GM18498 (cell line): ENCODE results near the gene ZNF76.
"Not testable (repeated sequence)": the region's sequence is repeated elsewhere in the genome, so short reads cannot be mapped to it uniquely, and the experiment has no call there.

Experiments
- ATAC-seq: cut with Tn5 transposase; IDR thresholded peaks from one replicate; pipeline ENCODE4 v1.9.1; 2021; ENCODE audit warnings: mild to moderate bottlenecking, moderate library complexity; ENCODE audit not compliant: unreplicated experiment

ZNF76 gene

GRCh38 chr6:35321091-35321490 is 61.6 kb downstream of the ZNF76 start:
- ATAC-seq, result no peak

DNA sequence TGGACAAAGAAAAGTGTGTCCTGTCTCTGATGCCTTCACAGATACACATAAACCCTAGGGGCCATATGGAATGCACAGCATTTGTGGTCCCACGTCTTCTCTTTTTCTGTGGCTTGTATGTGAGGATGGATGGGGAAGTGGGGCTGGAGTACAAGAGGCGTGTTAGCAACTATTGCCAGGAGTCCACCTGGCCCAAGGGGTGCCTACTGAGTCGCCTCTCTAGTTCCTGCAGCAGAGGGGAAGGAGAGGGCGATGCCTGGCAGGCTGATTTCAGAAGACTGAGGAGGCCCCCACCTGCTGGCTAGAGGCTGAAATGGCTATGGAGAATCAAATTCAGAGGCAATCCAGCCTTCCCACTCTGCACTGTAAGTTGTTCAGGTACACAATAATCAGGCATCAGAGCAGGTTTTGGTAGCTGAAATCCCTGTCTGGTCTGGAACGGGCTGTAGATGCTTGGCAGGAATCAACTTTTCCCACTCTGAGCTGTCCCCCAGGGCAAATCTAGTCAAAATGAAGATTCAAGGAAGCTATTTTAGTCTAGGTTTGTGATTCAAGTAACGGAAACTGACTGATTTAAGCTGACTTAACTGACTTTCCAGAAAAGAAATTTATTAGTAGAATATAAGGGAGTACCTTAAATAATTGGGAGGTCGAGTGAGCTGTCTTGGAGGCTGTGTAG is 68.0 kb downstream of the ZNF76 start:
- ATAC-seq, result peak; percentile 65

- ATAC-seq, result no peak
Observed at GRCh38 chr6:35328108-35328723, 68.7 kb downstream of the ZNF76 start.

DNA sequence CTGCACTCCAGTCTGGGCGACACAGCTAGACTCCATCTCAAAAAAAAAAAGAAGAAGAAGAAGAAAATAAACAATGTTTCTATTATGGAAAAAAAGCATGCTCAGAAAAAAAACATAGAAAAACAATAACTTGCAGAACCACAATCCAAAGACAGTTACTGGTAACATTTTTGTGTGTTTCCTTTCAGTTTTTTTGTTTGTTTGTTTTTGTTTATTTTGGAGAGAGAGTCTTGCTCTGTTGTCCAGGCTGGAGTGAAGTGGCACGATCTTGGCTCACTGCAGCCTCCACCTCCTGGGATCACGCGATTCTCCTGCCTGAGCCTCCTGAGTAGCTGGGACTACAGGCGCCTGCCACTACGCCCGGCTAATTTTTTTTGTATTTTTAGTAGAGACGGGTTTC is 69.4 kb downstream of the ZNF76 start:
- not testable (repeated sequence) for ATAC-seq

DNA sequence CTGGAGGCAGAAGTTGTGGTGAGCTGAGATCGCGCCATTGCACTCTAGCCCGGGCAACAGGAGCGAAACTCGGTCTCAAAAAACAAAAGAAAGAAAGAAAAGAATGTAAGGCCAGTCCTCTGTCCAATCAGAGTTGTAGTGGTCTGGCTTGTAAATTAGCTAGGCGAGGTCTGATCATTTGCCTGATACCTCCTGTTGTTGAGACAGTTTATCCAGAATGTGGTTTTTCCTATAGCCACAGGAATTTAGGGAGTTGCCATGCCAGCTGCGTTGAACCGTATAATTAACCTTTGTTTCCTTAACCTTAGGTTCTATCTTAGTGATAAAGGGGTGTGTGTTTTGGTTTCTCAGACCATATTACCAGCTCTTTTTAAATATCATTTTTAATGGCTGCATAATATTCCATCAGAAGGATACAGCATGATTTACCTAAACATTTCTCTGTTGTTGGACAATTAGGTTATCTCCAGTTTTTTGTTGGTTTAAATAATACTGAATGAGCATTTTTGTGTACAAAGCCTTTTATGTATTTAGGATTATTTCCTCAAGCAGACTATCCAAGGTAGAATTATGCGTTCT is 71.1 kb downstream of the ZNF76 start:
- ATAC-seq, result no peak

DNA sequence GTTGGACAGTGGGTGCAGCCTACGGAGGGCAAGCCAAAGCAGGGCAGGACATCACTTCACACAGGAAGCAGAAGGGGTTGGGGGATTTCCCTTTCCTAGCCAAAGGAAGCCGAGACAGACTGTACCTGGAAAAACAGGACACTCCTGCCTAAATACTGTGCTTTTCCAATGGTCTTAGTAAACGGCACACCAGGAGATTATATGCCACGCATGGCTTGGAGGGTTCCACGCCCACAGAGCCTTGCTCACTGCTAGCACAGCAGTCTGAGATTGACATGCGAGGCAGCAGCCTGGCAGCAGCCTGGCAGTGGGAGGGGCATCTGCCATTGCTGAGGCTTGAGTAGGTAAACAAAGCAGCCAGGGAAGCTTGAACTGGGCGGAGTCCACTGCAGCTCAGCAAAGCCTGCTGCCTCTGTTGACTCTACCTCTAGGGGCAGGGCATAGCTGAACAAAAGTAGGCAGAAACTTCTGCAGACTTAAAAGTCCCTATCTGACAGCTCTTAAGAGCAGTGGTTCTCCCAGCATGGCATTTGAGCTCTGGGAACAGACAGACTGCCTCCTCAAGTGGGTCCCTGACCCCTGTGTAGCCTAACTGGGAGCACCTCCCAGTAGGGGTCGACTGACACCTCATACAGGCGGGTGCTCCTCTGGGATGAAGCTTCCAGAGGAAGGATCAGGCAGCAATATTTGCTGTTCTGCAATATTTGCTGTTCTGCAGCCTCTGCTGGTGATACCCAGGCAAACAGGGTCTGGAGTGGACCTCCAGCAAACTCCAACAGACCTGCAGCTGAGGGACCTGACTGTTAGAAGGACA is 72.7 kb downstream of the ZNF76 start:
- ATAC-seq, result not testable (repeated sequence)

- no peak for ATAC-seq
Observed at GRCh38 chr6:35341557-35341956, 82.0 kb downstream of the ZNF76 start.

- peak; percentile 98 for ATAC-seq
Observed at GRCh38 chr6:35342258-35343091, 82.9 kb downstream of the ZNF76 start, which contains the start of gene PPARD. PPARD (plus strand) TSS chr6:35342558; CDS start chr6:35411088, 68,530 bp downstream.

DNA sequence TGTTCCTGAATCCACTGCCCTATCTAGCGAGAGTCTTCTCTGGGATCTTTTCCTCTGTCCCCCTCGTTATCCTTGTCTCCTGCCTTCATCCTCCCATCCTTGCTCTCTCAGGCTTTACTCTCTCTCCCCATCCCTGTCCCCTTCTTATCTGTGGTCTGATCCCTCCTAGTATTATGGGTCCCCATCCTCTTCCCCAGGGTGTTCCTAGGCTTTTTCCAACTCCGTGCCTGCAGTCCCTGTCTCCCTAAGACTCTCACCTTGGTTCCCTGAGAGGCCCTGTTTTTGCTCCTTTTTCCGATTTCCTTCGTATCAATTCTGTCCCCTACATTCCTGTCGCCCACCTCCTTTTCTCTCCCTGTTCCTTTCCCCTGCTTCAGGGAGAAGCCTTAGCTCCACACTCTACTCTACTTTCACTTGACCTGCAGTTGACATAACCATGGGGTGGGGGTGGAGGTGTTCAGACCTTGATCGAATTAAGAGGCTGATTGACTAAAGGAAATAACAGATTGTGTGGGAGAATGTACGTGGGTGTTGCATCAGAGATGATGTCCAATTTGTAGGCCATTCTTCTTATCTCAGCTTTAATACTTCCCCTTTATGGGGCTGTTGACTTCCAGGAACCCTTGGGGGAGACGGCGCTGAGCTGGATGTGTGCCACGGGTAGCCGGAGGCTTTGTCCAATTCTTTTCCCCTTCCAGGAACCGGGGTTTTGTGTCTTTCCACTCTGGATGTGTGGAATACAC is 83.7 kb downstream of the ZNF76 start:
- ATAC-seq, result no peak

GRCh38 chr6:35343835-35344550 is 84.5 kb downstream of the ZNF76 start:
- ATAC-seq, result no peak
